GM12891 (cell line): ENCODE data around the gene CCDC142.

Experiments used
- POLR2A ChIP-seq: IDR thresholded peaks from 2 replicates; pipeline ENCODE4 v1.6.1; 2011; ENCODE audit warnings: low read depth, low read length, control low read depth
- POLR2AphosphoS5 ChIP-seq: IDR thresholded peaks from 2 replicates; pipeline ENCODE4 v1.6.1; 2011; ENCODE audit warnings: low read depth, low read length, control low read depth
- POU2F2 ChIP-seq: IDR thresholded peaks from 2 replicates; pipeline ENCODE4 v1.6.1; 2011; ENCODE audit warnings: low read depth, mild to moderate bottlenecking, control low read depth, low read length, moderate library complexity

GRCh38 chr2:74427551-74427950 lies 55.2 kb downstream of the CCDC142 start:
- no peak for TF ChIP-seq POLR2A
- no peak for TF ChIP-seq POU2F2
- TF ChIP-seq POLR2AphosphoS5: no peak
